GM23248 (cell line): Measurements from ENCODE around the gene C1QTNF9.
"Not testable (repeated sequence)": the region's sequence is repeated elsewhere in the genome, so short reads cannot be mapped to it uniquely, and the experiment has no call there.

Source experiments
- EZH2 ChIP-seq: fragments of 200-600 bp; sonication (generic); IDR thresholded peaks from 2 replicates; pipeline ENCODE4 v1.6.1; 2018; ENCODE audit warnings: antibody characterized with exemption, mild to moderate bottlenecking; ENCODE audit not compliant: insufficient read depth, poor library complexity, severe bottlenecking
- EZH2phosphoT487 ChIP-seq: fragments of 200-600 bp; sonication (generic); IDR thresholded peaks from 2 replicates; pipeline ENCODE4 v1.6.1; 2018; ENCODE audit warnings: antibody characterized with exemption, moderate library complexity, mild to moderate bottlenecking, low read depth; ENCODE audit not compliant: insufficient read depth

GRCh38 chr13:24309300-24309699 lies at the start of gene C1QTNF9:
- TF ChIP-seq EZH2, EZH2phosphoT487: not testable (repeated sequence)
